ENCODE data around the gene KCNQ5.

KCNQ5 gene

DNA sequence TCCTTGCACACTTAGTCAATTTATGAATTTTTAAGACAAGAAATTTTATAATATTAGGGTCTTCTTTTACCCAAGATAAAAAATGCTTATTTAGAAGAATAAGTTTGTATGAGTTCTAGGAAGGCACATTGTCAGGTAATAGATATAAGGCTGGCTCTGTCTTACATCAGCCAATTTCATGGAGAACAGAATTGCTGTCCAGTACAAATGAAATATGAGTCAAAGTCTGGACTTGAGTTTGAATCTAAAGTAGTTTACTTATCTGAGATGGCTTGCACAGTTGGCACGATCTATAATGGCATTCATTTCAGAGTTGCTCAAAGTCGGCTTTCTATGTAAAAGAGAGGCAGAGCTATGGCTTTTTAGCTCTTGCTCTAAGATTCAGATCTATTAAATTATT is 228.2 kb downstream of the KCNQ5 start:
- Histone ChIP-seq H3K27me3 (ENCODE audit: control insufficient read depth, low read length) (no peaks in the 10 kb centered on the region), H3K9me2 (replicated peaks; ENCODE audit: control insufficient read depth, low read length) (no peaks in the 10 kb centered on the region), H4K20me1 (ENCODE audit: control insufficient read depth, insufficient read depth, low read depth, low read length) (no peaks in the 10 kb centered on the region), H3K4me3 (ENCODE audit: low read length) (no peak overlapping the region), H3K4me1 (ENCODE audit: control insufficient read depth, low read length) (no peaks in the 10 kb centered on the region), H3K36me3 (ENCODE audit: control insufficient read depth, low read length) (no peaks in the 10 kb centered on the region), H3K79me2 (ENCODE audit: control insufficient read depth, low read length) (peaks cover 34% of the 10 kb centered on the region), H3K9me3 (ENCODE audit: control insufficient read depth, insufficient read depth, low read length) (no peaks in the 10 kb centered on the region), H3K27ac (ENCODE audit: low read depth, low read length) (no peak overlapping the region), H3F3A (ENCODE audit: control insufficient read depth, insufficient read depth) (no peaks in the 10 kb centered on the region), H3K4me2 (ENCODE audit: low read length) (no peak overlapping the region)
- TF ChIP-seq, protein P1, sequence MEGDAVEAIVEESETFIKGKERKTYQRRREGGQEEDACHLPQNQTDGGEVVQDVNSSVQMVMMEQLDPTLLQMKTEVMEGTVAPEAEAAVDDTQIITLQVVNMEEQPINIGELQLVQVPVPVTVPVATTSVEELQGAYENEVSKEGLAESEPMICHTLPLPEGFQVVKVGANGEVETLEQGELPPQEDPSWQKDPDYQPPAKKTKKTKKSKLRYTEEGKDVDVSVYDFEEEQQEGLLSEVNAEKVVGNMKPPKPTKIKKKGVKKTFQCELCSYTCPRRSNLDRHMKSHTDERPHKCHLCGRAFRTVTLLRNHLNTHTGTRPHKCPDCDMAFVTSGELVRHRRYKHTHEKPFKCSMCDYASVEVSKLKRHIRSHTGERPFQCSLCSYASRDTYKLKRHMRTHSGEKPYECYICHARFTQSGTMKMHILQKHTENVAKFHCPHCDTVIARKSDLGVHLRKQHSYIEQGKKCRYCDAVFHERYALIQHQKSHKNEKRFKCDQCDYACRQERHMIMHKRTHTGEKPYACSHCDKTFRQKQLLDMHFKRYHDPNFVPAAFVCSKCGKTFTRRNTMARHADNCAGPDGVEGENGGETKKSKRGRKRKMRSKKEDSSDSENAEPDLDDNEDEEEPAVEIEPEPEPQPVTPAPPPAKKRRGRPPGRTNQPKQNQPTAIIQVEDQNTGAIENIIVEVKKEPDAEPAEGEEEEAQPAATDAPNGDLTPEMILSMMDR (IDR thresholded peaks at IDR 0.05; ENCODE audit: low read depth, low read length, poor library complexity, severe bottlenecking) = no peak
- TF ChIP-seq EZH2phosphoT487 (IDR thresholded peaks at IDR 0.05; ENCODE audit: borderline replicate concordance, low read length) = no peak

DNA sequence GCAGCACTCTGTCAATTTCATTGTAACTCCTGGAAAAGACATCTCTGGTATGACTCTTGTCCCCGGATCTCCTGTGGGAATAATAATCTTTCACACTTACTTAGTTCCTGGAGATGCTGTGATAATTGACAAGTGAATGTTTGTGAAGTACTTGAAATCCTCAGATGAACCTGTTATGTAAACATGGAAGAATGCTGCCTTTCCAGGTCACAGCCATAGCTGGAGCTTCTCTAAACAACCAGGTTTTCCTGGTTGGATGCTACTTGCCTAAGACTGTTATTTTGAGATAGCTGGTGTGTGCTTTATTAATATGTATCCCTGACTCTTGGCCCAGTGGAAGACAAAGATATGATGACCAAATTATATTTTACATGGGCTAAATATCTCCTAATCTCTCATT is 228.6 kb downstream of the KCNQ5 start:
- Histone ChIP-seq H3K27ac (ENCODE audit: low read depth, low read length) (no peak overlapping the region), H3K79me2 (ENCODE audit: control insufficient read depth, low read length) (peaks cover 32% of the 10 kb centered on the region), H3K9me2 (replicated peaks; ENCODE audit: control insufficient read depth, low read length) (no peaks in the 10 kb centered on the region), H3K27me3 (ENCODE audit: control insufficient read depth, low read length) (no peaks in the 10 kb centered on the region), H3K36me3 (ENCODE audit: control insufficient read depth, low read length) (no peaks in the 10 kb centered on the region), H3K9me3 (ENCODE audit: control insufficient read depth, insufficient read depth, low read length) (no peaks in the 10 kb centered on the region), H3K4me1 (ENCODE audit: control insufficient read depth, low read length) (no peaks in the 10 kb centered on the region), H3F3A (ENCODE audit: control insufficient read depth, insufficient read depth) (no peaks in the 10 kb centered on the region), H4K20me1 (ENCODE audit: control insufficient read depth, insufficient read depth, low read depth, low read length) (no peaks in the 10 kb centered on the region), H3K4me3 (ENCODE audit: low read length) (no peak overlapping the region), H3K4me2 (ENCODE audit: low read length) (no peak overlapping the region)
- no peak for TF ChIP-seq EZH2phosphoT487 (IDR thresholded peaks at IDR 0.05; ENCODE audit: borderline replicate concordance, low read length)
- TF ChIP-seq, protein P1 (IDR thresholded peaks at IDR 0.05; ENCODE audit: low read depth, low read length, poor library complexity, severe bottlenecking) = no peak

DNA sequence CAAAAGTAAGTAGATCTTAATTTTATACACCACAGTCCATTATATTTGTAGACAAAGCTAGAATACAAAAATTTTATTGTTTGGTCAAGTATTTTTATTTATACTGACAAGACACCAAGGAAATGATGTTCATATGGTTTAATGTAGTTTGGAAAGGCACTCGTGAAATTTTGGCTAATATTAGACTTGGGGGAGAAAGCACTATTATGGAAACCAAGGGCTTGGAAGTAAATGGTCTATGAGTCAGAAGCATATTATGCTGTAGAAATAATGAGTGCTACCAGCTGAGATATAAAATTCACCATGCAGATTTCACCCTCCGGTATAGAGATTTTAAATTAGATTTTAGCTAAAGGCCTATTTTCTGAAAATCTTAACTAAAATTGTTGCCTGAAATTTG is 233.6 kb downstream of the KCNQ5 start:
- Histone ChIP-seq H3F3A (ENCODE audit: control insufficient read depth, insufficient read depth) (no peaks in the 10 kb centered on the region), H3K9me2 (replicated peaks; ENCODE audit: control insufficient read depth, low read length) (no peaks in the 10 kb centered on the region), H4K20me1 (ENCODE audit: control insufficient read depth, insufficient read depth, low read depth, low read length) (no peaks in the 10 kb centered on the region), H3K27me3 (ENCODE audit: control insufficient read depth, low read length) (no peaks in the 10 kb centered on the region), H3K36me3 (ENCODE audit: control insufficient read depth, low read length) (no peaks in the 10 kb centered on the region), H3K9me3 (ENCODE audit: control insufficient read depth, insufficient read depth, low read length) (no peaks in the 10 kb centered on the region), H3K79me2 (ENCODE audit: control insufficient read depth, low read length) (peaks cover 26% of the 10 kb centered on the region), H3K4me3 (ENCODE audit: low read length) (no peak overlapping the region), H3K4me2 (ENCODE audit: low read length) (no peak overlapping the region), H3K4me1 (ENCODE audit: control insufficient read depth, low read length) (no peaks in the 10 kb centered on the region), H3K27ac (ENCODE audit: low read depth, low read length) (no peak overlapping the region)
- TF ChIP-seq, protein P1 (IDR thresholded peaks at IDR 0.05; ENCODE audit: low read depth, low read length, poor library complexity, severe bottlenecking) = no peak
- no peak for TF ChIP-seq EZH2phosphoT487 (IDR thresholded peaks at IDR 0.05; ENCODE audit: borderline replicate concordance, low read length)

DNA sequence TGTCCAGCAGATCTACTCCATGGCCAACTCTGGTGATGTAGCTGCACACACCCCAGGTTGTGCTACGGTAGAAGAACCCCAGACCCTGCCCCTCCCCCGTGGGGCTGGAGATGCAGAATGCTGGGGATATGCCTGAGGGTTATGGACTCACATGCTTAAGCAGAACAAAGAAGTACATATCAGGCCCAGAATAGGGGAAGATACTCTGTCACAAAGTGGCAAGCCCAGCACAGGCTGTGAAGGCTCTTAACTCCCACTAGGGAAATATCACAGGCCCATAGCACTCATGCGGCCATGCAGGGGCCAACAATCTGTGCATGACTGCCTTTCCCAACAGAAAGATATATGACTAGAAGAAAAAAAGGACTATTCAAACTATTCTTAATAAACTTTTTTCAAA is 234.9 kb downstream of the KCNQ5 start:
- no peak overlapping the region for H3K27ac ChIP-seq (ENCODE audit: low read depth, low read length)
- no peak for TF ChIP-seq EZH2phosphoT487 (IDR thresholded peaks at IDR 0.05; ENCODE audit: borderline replicate concordance, low read length)
- TF ChIP-seq, protein P1 (IDR thresholded peaks at IDR 0.05; ENCODE audit: low read depth, low read length, poor library complexity, severe bottlenecking) = no peak
- peaks cover 7% of the 10 kb centered on the region for H3K4me1 ChIP-seq (ENCODE audit: control insufficient read depth, low read length)
- H3K79me2 ChIP-seq (ENCODE audit: control insufficient read depth, low read length) = peaks cover 31% of the 10 kb centered on the region
- H3K9me2 ChIP-seq (replicated peaks; ENCODE audit: control insufficient read depth, low read length) = no peaks in the 10 kb centered on the region
- H3K9me3 ChIP-seq (ENCODE audit: control insufficient read depth, insufficient read depth, low read length) = no peaks in the 10 kb centered on the region
- no peak overlapping the region for H3K4me2 ChIP-seq (ENCODE audit: low read length)
- no peaks in the 10 kb centered on the region for H3F3A ChIP-seq (ENCODE audit: control insufficient read depth, insufficient read depth)
- H3K27me3 ChIP-seq (ENCODE audit: control insufficient read depth, low read length) = no peaks in the 10 kb centered on the region
- no peak overlapping the region for H3K4me3 ChIP-seq (ENCODE audit: low read length)
- no peaks in the 10 kb centered on the region for H3K36me3 ChIP-seq (ENCODE audit: control insufficient read depth, low read length)
- H4K20me1 ChIP-seq (ENCODE audit: control insufficient read depth, insufficient read depth, low read depth, low read length) = no peaks in the 10 kb centered on the region

All from DOHH2 (cell line).